GM18505 (cell line): ENCODE measurements around the gene TMEM207.

ENCODE experiments used
- ATAC-seq: cut with Tn5 transposase; IDR thresholded peaks from one replicate; pipeline ENCODE4 v1.9.1; 2021; ENCODE audit not compliant: unreplicated experiment
- POLR2A ChIP-seq: IDR thresholded peaks from 4 replicates; pipeline ENCODE4 v1.6.1; 2011; ENCODE audit warnings: borderline replicate concordance; ENCODE audit not compliant: insufficient read depth, insufficient read length; ENCODE audit errors: extremely low read depth

Gene TMEM207

DNA sequence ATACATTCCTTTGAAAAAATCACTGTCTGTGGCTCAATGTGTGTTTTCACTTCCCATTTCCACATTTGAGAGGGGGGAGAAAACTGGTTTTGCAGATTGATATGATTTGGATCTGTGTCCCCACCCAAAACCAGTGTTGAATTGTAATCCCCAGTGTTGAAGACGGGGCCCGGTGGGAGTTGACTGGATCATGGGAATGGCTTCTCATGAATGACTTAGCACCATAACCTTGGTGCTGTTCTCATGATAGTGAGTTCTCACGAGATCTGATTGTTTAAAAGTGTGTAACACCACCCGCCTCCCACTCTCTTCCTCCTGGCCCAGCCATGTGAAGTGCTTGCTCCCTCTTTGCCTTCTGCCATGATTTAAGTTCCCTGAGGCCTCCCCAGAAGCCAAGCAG is 16.1 kb downstream of the TMEM207 start:
- no peak for TF ChIP-seq POLR2A

DNA sequence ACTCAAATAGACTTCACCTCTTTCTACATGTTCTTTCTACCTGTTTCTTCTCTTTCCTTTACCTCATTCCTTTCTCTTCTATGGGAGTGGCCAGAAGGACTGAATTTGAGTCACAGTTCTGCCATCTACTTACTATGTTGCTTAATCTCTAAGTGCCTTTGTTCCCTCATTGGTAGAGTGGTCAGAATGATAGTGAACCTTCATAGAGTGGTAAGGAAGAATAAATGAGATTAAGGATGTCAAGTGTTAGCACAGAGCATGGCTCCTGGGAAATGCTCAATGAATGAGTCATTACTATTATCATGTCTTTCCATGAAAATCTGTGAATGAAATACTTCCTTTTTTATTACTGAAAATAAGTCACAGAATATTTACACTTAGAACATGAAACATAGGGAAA is 17.5 kb downstream of the TMEM207 start:
- TF ChIP-seq POLR2A, result no peak
- no peak for ATAC-seq

More for the DNA sequence above, 16.1 kb downstream of the TMEM207 start:
- no peak for ATAC-seq

DNA sequence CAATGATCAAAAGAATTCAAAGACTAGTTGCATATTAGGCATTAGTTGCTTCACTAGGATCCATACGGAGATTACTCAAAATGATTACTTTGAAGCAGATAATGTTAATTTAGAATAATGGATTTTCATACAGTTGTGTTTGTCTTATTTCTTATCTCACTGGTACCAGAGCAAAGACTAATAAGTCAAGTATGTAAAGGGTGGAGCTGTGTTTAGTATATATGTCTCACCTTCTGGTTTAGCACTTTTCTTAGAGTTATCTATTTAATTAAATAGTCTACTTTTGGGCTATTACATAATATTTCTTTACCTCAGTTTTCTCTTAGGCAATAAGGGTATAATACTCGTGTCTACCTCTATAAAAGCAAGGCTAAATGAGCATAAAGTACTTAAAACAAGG is 18.8 kb downstream of the TMEM207 start:
- no peak for TF ChIP-seq POLR2A
- ATAC-seq, result no peak

DNA sequence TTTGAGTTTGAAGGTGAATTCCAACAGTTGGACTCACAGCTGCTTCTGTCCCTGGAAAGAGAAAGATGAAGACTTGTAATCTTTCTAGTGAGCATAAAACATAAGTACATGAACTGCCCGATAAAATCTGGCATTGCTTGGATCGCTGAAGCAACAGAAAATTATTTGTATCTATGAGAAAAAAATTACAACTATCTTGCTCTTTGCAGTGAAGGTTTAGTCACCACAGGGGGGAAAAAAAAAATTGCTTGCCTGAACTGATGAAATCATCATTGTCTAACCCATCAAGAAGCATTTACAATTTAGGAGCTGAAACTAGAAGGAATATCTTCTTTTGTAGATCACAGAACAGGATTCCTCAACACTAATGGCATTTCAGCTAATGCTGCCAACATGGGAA is 20.0 kb downstream of the TMEM207 start:
- no peak for ATAC-seq
- TF ChIP-seq POLR2A, result no peak

DNA sequence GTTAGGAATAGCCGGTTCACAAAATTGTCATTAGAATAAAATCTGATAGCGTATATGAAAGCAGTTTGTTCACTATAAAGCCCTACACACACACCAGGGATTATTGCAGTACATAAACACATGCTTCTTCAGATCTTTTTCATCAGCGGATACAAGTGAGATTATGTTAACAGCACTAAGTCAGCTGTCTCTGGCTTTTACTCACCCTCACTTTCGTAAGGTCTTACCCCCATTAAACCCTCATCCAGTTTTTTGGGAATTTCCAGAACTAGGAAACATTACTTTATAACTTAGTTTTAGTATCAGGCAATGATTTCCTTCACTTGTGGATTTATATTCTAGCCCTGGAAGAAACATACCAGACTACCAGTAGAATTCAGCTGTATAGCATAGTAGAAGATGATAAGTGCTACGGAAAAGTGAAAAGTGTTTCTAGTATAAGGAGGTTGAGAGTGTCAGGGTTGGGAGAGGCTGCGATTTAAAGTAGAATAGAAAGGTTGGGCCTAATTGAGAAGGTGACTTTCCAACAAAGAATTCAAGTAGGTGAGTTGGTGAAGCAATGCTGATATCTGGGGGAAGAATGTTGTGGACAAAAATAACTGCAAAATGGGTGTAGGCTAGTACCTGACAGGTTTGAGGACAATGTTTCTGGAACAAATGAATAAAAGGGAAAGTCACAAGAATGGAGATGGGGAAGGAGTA is 22.7 kb downstream of the TMEM207 start:
- TF ChIP-seq POLR2A, result no peak
- no peak for ATAC-seq

DNA sequence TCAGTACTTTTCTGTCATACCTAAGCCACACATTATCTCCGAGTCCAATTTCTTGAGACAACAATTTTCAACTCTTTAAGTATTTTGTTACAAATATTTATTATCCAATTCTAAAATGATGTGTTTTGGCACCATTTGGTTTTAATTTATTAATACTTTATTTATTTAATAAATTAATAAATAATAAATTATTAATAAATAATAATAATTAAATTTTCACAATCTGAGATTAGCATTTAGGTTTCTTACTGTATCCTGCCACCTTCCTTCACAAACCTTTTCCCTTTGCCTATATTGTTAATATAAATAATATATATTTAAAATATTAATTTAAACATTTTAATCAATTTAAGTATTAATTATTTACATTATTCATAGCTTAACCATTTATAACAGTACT is 23.9 kb downstream of the TMEM207 start:
- TF ChIP-seq POLR2A, result no peak
- no peak for ATAC-seq

DNA sequence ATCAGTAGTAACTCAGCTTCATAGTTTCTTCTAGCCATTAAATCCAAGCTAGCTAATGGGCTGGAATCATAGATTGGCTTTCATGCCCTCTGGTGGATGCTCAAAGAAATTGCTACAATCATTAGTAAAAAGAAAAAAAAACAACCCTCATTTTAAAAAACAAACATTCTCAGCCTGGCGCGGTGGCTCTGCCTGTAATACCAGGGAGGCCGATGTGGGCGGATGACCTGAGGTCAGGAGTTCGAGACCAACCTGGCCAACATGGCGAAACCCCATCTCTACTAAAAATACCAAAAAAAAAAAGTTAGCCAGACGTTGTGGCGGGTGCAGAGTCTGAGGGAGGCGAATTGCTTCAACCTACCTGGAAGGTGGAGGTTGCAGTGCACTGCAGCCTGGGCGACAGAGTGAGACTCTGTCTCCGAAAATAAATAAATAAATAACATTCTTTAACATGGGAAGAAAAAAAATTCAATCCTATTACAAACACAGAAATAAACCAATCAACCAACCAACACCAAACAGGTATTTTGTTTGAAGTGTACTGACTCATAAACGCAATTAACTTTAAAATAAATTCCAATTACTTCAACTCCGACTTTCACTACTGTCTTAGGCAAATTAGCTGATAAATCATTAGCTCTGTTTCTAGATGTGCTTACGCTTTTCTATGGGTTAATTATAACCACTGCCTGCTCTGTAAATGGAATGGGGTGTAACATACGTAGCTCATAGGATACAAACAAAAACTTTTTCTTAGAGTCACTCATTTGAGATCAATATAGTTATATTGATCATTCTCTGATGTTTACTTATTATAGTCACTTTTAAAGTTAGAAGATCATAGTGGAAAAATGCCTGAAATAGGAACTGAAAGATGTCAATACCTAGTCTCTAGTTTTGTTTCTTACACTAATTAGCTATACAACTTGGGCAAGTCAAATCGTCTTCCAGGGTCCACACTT is 24.9 kb downstream of the TMEM207 start:
- TF ChIP-seq POLR2A, result no peak
- ATAC-seq, result peak; percentile 63

DNA sequence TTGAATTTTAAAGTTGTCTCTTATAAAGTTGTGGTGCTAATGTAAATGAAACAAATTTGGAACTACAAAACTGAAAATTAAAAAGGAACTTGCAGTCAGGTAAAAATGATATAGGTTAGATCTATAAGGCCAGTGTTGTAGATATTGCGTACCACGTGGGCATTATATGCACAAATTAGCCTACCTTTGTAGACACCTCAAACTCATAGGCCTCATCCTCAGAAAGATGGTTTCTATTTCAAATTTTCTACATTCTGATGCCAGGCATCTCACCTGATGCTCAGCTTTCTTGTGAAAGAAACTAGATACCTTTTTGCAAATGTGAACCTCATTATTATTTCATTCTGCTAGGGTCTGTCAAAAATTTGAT is 25.6 kb downstream of the TMEM207 start:
- ATAC-seq, result peak; percentile 25

DNA sequence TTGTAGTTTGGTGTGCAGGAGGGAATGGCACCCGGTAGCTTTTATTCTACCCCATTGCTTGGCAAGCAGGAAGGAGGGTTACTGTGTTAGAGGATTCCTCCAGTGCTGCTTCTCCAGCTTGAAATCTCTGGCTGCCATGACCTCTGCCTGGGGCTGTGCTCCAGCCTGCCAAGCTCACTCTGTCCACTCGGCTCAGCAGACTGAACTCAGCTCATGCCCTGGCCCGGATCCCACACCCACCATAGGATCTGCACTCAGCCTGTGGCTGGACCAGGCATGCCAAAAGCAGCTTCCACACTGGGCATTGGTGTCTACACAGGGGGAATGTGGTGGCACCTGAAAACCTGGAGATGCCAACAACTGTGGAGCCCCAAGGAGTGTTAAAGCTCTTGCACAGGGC is 35.4 kb downstream of the TMEM207 start:
- ATAC-seq, result no peak
- TF ChIP-seq POLR2A, result no peak

More for the DNA sequence above, 25.6 kb downstream of the TMEM207 start:
- TF ChIP-seq POLR2A, result no peak

DNA sequence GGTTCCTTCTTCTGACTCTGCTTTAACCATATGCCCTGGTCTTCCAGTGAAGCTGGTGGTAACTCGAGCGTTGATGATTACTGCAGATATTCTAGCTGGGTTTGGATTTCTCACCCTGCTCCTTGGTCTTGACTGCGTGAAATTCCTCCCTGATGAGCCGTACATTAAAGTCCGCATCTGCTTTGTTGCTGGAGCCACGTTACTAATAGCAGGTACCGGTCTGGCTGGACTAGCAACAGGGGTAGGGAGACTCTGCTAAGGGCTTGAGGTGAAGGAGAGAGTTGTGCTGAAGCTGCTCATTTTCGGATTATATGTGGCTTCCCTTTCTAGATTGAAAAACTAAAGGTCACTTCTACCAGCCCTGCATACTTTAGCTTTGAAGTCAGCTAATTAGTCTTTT is 45.0 kb downstream of the TMEM207 start:
- ATAC-seq, result no peak
- no peak for TF ChIP-seq POLR2A

DNA sequence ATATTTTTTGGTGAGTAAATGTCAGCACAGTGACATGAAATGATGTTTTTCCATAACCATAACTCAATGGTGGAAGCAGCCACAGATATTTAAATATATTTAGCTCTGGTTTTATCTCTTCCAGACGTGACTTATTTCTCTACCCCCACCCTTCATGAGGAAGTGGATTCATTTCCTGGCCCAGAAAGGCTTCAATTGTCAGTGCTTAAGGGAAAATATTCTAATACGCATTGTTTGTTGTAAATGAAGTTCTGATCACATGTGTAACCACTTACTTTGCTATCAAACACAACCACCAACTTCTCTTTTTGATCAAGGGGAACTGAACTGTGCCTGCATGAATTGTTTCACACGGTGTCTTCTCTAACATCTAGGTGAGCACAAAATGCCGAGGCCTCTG is 47.7 kb downstream of the TMEM207 start:
- no peak for ATAC-seq
- TF ChIP-seq POLR2A, result no peak

DNA sequence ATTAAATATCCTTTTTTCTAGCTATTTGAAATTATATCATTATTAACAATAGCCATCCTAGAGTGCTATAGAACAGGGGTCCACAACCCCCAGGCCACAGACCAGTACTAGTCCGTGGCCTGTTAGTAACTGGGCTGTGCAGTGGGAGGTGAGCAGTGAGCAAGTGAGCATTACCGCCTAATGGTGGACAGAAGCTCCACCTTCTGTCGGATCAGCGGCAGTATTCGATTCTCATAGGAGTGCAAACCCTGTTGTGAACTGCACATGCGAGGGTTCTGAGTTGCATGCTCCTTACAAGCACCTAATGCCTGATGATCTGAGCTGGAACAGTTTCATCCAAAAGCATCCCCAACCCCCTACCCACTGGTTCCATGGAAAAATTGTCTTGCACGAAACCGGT is 50.0 kb downstream of the TMEM207 start:
- no peak for ATAC-seq
- no peak for TF ChIP-seq POLR2A

DNA sequence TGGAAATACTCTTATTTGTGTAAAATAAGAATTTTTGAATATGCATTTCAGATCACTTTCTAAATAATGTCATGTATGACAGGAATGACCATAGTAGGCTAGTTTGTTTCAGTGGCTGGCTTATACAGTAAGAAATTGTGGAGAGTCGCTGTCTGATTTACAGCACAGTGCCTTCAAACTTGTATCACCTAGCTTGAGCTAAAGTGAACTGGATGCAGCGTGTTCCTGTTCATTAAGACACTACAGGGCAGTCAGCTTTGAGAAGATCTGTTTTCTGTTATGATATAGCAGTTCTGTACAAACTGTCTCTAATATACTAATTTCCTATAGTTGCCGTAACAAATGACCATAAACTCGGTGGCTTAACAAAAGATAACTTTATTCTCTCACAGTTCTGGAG is 51.8 kb downstream of the TMEM207 start:
- TF ChIP-seq POLR2A, result no peak
- no peak for ATAC-seq

DNA sequence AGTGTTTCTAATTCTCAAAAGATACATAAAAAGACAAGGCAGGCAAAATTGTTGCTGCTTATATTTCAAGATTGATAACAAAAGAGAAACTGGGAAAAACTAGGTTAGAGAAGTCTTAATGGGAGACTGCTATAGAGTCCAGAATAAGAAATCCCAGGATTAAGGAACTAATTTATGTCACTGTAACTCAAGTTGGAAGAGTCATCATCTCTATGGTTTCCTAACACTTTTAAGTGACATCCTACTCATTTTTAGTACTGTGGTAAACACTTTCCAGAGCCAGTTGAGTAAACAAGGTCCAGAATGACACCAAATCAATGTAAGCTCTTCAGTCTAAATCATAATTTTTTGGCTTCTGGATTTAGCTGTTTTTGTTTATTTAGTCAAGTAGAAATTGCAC is 53.7 kb downstream of the TMEM207 start:
- no peak for TF ChIP-seq POLR2A
- no peak for ATAC-seq
